ENCODE data around the gene TSC22D4. TPM values are rescaled to one million over a fixed set of nuclear protein-coding genes. Genes with fewer than 3 reads are reported as not detected.

The TSC22D4 gene
- 13.2 and 17.1 TPM in 2 replicates for total RNA-seq

GRCh38 chr7:100478958-100479660, at the start of gene TSC22D4:
Gene TSC22D4 (minus strand): TSS chr7:100479214. CDS start chr7:100478038, 1,176 bp downstream.

GRCh38 chr7:100483722-100484672, 5.0 kb upstream of the TSC22D4 start, which contains the start of gene NYAP1:
Gene NYAP1 (plus strand): TSS chr7:100483927. CDS start chr7:100485312, 1,385 bp downstream.

GRCh38 chr7:100464210-100464660, 14.8 kb downstream of the TSC22D4 start, which contains the start of gene SPACDR:
Gene SPACDR (minus strand): TSS chr7:100464260. CDS start chr7:100464025, 235 bp downstream.

GRCh38 chr7:100429637-100430492, 49.1 kb downstream of the TSC22D4 start, which contains the start of gene MEPCE:
Gene MEPCE (plus strand): TSS chr7:100429831. CDS start chr7:100430019, 188 bp downstream.

GRCh38 chr7:100428199-100428966, 50.6 kb downstream of the TSC22D4 start, which contains the start of gene ZCWPW1:
Gene ZCWPW1 (minus strand): TSS chr7:100428703. CDS start chr7:100420649, 8,054 bp downstream.

Other genes starting within 250 kb of the TSC22D4 start
- gene SPDYE3, start 171.5 kb downstream of the TSC22D4 start, total RNA-seq = not detected in 2 replicates
- 5.8 and 6.2 TPM in 2 replicates for gene PILRB, start 121.1 kb downstream of the TSC22D4 start, total RNA-seq
- under 0.01 and 0.28 TPM in 2 replicates for gene PILRA, start 105.7 kb downstream of the TSC22D4 start, total RNA-seq
- 1.7 and 1.9 TPM in 2 replicates for gene ZCWPW1, start 50.5 kb downstream of the TSC22D4 start, total RNA-seq
- gene MEPCE, start 49.4 kb downstream of the TSC22D4 start, total RNA-seq = 16.3 and 26.6 TPM in 2 replicates
- gene PPP1R35, start 42.7 kb downstream of the TSC22D4 start, total RNA-seq = 19.2 and 30.3 TPM in 2 replicates
- gene SPACDR, start 15.0 kb downstream of the TSC22D4 start, total RNA-seq = 0.19 and 1.7 TPM in 2 replicates
- gene NYAP1, start 4.7 kb upstream of the TSC22D4 start, total RNA-seq = 0.19 and 0.85 TPM in 2 replicates
- 3.7 and 9.2 TPM in 2 replicates for gene AGFG2, start 60.0 kb upstream of the TSC22D4 start, total RNA-seq
- not detected in 2 replicates for gene SAP25, start 94.7 kb upstream of the TSC22D4 start, total RNA-seq
- 12.7 TPM in 2 replicates for gene LRCH4, start 106.9 kb upstream of the TSC22D4 start, total RNA-seq
- 0.28 and 0.77 TPM in 2 replicates for gene FBXO24, start 107.1 kb upstream of the TSC22D4 start, total RNA-seq
- gene PCOLCE, start 123.1 kb upstream of the TSC22D4 start, total RNA-seq = 24.2 and 39.5 TPM in 2 replicates
- gene MOSPD3, start 133.3 kb upstream of the TSC22D4 start, total RNA-seq = 2.5 and 6.8 TPM in 2 replicates
- gene TFR2, start 162.3 kb upstream of the TSC22D4 start, total RNA-seq = 0.77 and 2.3 TPM in 2 replicates
- gene ACTL6B, start 177.2 kb upstream of the TSC22D4 start, total RNA-seq = not detected in 2 replicates
- gene GNB2, start 194.5 kb upstream of the TSC22D4 start, total RNA-seq = 57.5 and 169 TPM in 2 replicates
- gene GIGYF1, start 215.0 kb upstream of the TSC22D4 start, total RNA-seq = 9.8 and 13.2 TPM in 2 replicates
- 29.3 and 60.6 TPM in 2 replicates for gene POP7, start 226.9 kb upstream of the TSC22D4 start, total RNA-seq
- gene EPO, start 241.3 kb upstream of the TSC22D4 start, total RNA-seq = not detected in 2 replicates

All from regular cardiac myocyte (primary cell).